ENCODE results near the gene ELAVL1.

GRCh38 chr19:7912697-7913564, 92.5 kb downstream of the ELAVL1 start:
- no peak for TF ChIP-seq CTCF (IDR thresholded peaks at IDR 0.05)
- no peak for TF ChIP-seq TAF1 (IDR thresholded peaks at IDR 0.05; ENCODE audit: borderline replicate concordance, low read depth, low read length)
- no peak for TF ChIP-seq MXI1 (IDR thresholded peaks at IDR 0.05; ENCODE audit: low read depth, low read length)
- TF ChIP-seq JUND (IDR thresholded peaks at IDR 0.05) = no peak
- TF ChIP-seq NFIC (IDR thresholded peaks at IDR 0.05; ENCODE audit: borderline replicate concordance) = no peak
- TF ChIP-seq RCOR1 (IDR thresholded peaks at IDR 0.05; ENCODE audit: low read length) = no peak
- TF ChIP-seq PBX3 (IDR thresholded peaks at IDR 0.05) = no peak
- TF ChIP-seq MEF2A (IDR thresholded peaks at IDR 0.05; ENCODE audit: borderline replicate concordance, low read depth) = no peak
- TF ChIP-seq SMC3 (IDR thresholded peaks at IDR 0.05; ENCODE audit: low read depth, low read length) = no peak

Measured in SK-N-SH (cell line).